Adrenal gland (tissue), 12 donors: ENCODE results near the gene DYSF. TPM values are rescaled to one million over a fixed set of nuclear protein-coding genes. Genes with fewer than 3 reads are reported as not detected.

Experiments
- DNase-seq, 7 donors: peaks; one replicate each; pipeline ENCODE4 v3.0.0-alpha.2; 2019 to 2020
- H3K27ac ChIP-seq, 5 donors: fragments of 200-600 bp; sonication (generic) in 4 of 5; 1 replicate in 3 of 5; 2 replicates in 2 of 5; pipeline versions ENCODE4 v1.5.1 to v1.8.0; 2016 to 2020; ENCODE audit warnings: mild to moderate bottlenecking in 1 of 5
- H3K27me3 ChIP-seq: fragments of 200-600 bp; 2 replicates; pipeline ENCODE4 v1.8.0; 2021
- H3K36me3 ChIP-seq, 2 donors: fragments of 200-600 bp; replicated peaks in 1 of 2; 1 replicate in 1 of 2; 2 replicates in 1 of 2; pipeline versions ENCODE4 v1.5.1 to v1.8.0; 2018 to 2022
- H3K4me1 ChIP-seq, 2 donors: fragments of 200-600 bp; replicated peaks in 1 of 2; 1 replicate in 1 of 2; 2 replicates in 1 of 2; pipeline versions ENCODE4 v1.5.1 to v1.8.0; 2018 to 2021
- H3K4me3 ChIP-seq, 4 donors: fragments of 200-600 bp; sonication (generic) in 3 of 4; one replicate each; pipeline ENCODE4 v1.5.1; 2016 to 2018
- H3K9me3 ChIP-seq, 3 donors: fragments of 200-600 bp; sonication (generic) in 1 of 3; replicated peaks in 1 of 3; 1 replicate in 2 of 3; 2 replicates in 1 of 3; pipeline versions ENCODE4 v1.5.1 to v1.8.0; 2016 to 2021
- POLR2A ChIP-seq, 2 donors: fragments of 450-650 bp; IDR thresholded peaks; one replicate each; pipeline ENCODE4 v1.6.1; 2017; ENCODE audit warnings: antibody characterized with exemption in 2 of 2, mild to moderate bottlenecking in 2 of 2, moderate library complexity in 1 of 2
- WGBS, 4 donors: extraction: QIAGEN DNeasy Blood & Tissue Kit in 2 of 4; methylation state at CpG; one replicate each; pipeline versions ENCODE4 v1.1.5 to v1.1.7; 2013 to 2017; 5-methylcytosine and 5-hydroxymethylcytosine counted together
- intact Hi-C, 2 donors: fragments of 100-400 bp; cut with DNase I; formaldehyde crosslinking; loops; one replicate each; pipeline versions ENCODE4 v1.14.1 to v1.15.0; 2022 to 2023
- polyA plus RNA-seq, 3 donors: library from polyadenylated mRNA; stranded (reverse); fragments of 200-250 nt in 2 of 3; fragments of 350-450 nt in 1 of 3; fragmentation: Illumina TruSeq in 1 of 3; extraction: RNeasy Lipid Tissue Mini Kit (QIAGEN cat#74804) in 1 of 3; gene quantifications; one replicate each; pipeline ENCODE4 v1.2.3, GENCODE V29; 2013 to 2014
- total RNA-seq, 9 donors: library from RNA; depleted of rRNA in 4 of 9; stranded (reverse); fragments of >200 nt in 4 of 9; fragments of 120-200 nt in 1 of 9; fragmentation: NEBNext Ultra II Directional in 1 of 9; extraction: Animal tissue kit (Norgen Biotek cat#: 25700) in 1 of 9; gene quantifications; one replicate each; pipeline versions ENCODE4 v1.1.0 to v1.2.4, GENCODE V29; 2013 to 2023
- TF ChIP-seq, protein P1 (sequence below), 6 experiments: fragments of 450-650 bp in 4 of 6; fragments of 200-600 bp in 2 of 6; sonication (generic) in 1 of 6; IDR thresholded peaks; 1 replicate in 5 of 6; 2 replicates in 1 of 6; pipeline versions ENCODE4 v1.5.1 to v1.8.0; 2016 to 2021; ENCODE audit warnings: antibody characterized with exemption in 6 of 6, mild to moderate bottlenecking in 2 of 6, moderate library complexity in 1 of 6
- donor health status: healthy with polysubstance abuse.
- donor health status: Bipolar disorder and iron deficiency.
- donor health status: DM: yes; HTN: yes; CAD: no.
- donor health status: DM: no; HTN: no; CAD: no.
- donor health status: DM: no; HTN: no; CAD: no.
- donor health status: DM: yes; HTN: yes; CAD: no.

Gene DYSF
- total and polyA plus RNA-seq, 12 donors: 3.2 to 22.4 (median 15.3) TPM

DNA sequence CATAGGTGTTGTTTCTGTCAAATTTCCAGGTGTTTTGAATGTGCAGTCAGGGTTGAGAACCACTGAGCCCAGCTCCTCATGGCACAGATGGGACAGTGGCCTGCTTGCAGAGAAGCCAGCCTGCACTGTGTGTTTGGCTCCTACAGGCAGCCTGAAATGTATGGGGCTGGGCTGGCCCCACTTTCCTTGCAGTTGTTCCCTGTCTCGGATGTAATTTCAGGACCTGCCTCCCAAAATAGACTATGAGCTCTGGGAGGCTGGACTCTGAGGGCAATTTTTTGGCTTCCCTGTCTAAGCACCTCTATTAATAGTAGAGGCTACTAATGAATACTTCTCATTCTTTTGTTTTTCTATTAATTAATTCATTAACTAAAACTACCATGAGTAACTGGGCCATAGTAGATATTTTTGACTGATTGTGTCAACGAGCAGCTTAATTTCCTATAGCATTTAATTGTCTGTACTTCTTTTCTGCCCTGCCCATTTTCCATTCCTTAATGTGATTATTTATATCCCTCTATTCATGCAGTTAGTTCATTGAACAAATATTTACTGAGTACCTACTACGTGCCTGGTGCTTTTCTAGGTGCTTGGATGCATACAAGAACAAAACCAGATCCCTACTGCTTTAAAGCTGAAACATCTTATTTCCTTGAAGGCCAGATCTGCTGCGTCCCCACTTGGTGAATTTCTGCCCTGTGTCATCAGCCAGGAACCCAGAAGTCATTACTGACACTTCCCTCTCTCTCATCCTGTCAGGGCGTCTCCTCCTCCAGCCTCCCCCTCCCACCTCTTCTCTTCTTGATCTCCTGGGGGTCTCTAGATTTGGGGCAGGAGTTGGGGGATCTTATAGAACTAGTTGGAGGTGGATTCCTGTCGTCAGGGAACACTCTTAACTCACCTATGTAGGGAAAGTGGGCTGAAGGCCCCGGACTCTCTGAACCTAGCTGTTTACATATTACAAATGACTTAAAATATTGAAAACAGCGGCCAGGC is 16.3 kb downstream of the DYSF start:
- TF ChIP-seq, protein P1, sequence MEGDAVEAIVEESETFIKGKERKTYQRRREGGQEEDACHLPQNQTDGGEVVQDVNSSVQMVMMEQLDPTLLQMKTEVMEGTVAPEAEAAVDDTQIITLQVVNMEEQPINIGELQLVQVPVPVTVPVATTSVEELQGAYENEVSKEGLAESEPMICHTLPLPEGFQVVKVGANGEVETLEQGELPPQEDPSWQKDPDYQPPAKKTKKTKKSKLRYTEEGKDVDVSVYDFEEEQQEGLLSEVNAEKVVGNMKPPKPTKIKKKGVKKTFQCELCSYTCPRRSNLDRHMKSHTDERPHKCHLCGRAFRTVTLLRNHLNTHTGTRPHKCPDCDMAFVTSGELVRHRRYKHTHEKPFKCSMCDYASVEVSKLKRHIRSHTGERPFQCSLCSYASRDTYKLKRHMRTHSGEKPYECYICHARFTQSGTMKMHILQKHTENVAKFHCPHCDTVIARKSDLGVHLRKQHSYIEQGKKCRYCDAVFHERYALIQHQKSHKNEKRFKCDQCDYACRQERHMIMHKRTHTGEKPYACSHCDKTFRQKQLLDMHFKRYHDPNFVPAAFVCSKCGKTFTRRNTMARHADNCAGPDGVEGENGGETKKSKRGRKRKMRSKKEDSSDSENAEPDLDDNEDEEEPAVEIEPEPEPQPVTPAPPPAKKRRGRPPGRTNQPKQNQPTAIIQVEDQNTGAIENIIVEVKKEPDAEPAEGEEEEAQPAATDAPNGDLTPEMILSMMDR (IDR thresholded peaks at IDR 0.05): no peak
- no peak for TF ChIP-seq POLR2A (IDR thresholded peaks at IDR 0.05)
- no peaks in the 10 kb centered on the region for H3K36me3 ChIP-seq
- WGBS, 4 donors: 51 to 72% (median 64%) methylated on average over 8 of the region's 8 CpGs
- H3K4me3 ChIP-seq: no peak overlapping the region
- DNase-seq: no peak
- peaks cover 12% of the 10 kb centered on the region for H3K27me3 ChIP-seq
- no peak overlapping the region for H3K27ac ChIP-seq
- H3K9me3 ChIP-seq: no peaks in the 10 kb centered on the region
- intact Hi-C loops: no loop called here
- H3K4me1 ChIP-seq: peaks cover 5 to 9% of the 10 kb centered on the region in 2 donors

GRCh38 chr2:71471276-71471675 is 17.9 kb downstream of the DYSF start:
- H3K27me3 ChIP-seq: peaks cover 1% of the 10 kb centered on the region
- intact Hi-C loops: no loop called here
- no peak for TF ChIP-seq POLR2A (IDR thresholded peaks at IDR 0.05)
- TF ChIP-seq, protein P1 (IDR thresholded peaks at IDR 0.05): no peak
- WGBS, 4 donors: 57 to 79% (median 68%) methylated on average over 1 of the region's 1 CpG
- H3K9me3 ChIP-seq: no peaks in the 10 kb centered on the region
- H3K36me3 ChIP-seq: no peaks in the 10 kb centered on the region
- peaks cover 2% of the 10 kb centered on the region in 2 donors for H3K4me1 ChIP-seq
- no peak for DNase-seq
- no peak overlapping the region for H3K27ac ChIP-seq
- H3K4me3 ChIP-seq: no peak overlapping the region

- Histone ChIP-seq H3K36me3 (no peaks in the 10 kb centered on the region), H3K4me1 (no peaks in the 10 kb centered on the region), H3K27ac (no peak overlapping the region), H3K27me3 (no peaks in the 10 kb centered on the region), H3K4me3 (no peak overlapping the region), H3K9me3 (no peaks in the 10 kb centered on the region)
- TF ChIP-seq, protein P1 (IDR thresholded peaks at IDR 0.05): no peak
- no peak for TF ChIP-seq POLR2A (IDR thresholded peaks at IDR 0.05)
- no peak for DNase-seq
- 54 to 67% (median 63%) methylated on average over 2 of the region's 2 CpGs for WGBS, 4 donors
- intact Hi-C loops: no loop called here
Observed at GRCh38 chr2:71472019-71472418, 18.7 kb downstream of the DYSF start.

- WGBS, 4 donors: 84 to 93% (median 90%) methylated on average over 9 of the region's 9 CpGs
- no peaks in the 10 kb centered on the region for H3K36me3 ChIP-seq
- DNase-seq: no peak
- peak overlapping the region in 1 of 5 donors; percentile 46 for H3K27ac ChIP-seq
- no peaks in the 10 kb centered on the region for H3K9me3 ChIP-seq
- TF ChIP-seq POLR2A (IDR thresholded peaks at IDR 0.05): no peak
- TF ChIP-seq, protein P1 (IDR thresholded peaks at IDR 0.05): no peak
- H3K27me3 ChIP-seq: no peaks in the 10 kb centered on the region
- intact Hi-C loops: no loop called here
- no peak overlapping the region for H3K4me3 ChIP-seq
- H3K4me1 ChIP-seq: no peaks in the 10 kb centered on the region
Observed at GRCh38 chr2:71473346-71474031, 20.1 kb downstream of the DYSF start.
